ENCODE measurements around the gene DOC2A. TPM values are rescaled to one million over a fixed set of nuclear protein-coding genes. Genes with fewer than 3 reads are reported as not detected.

Gene DOC2A
- total and polyA plus RNA-seq, 10 of the 15 experiments (the other 5 are each of a cell fraction or from before 2014, with no cell fraction given): 0.06 to 0.17 (median 0.12) TPM; not detected in 6

DNA sequence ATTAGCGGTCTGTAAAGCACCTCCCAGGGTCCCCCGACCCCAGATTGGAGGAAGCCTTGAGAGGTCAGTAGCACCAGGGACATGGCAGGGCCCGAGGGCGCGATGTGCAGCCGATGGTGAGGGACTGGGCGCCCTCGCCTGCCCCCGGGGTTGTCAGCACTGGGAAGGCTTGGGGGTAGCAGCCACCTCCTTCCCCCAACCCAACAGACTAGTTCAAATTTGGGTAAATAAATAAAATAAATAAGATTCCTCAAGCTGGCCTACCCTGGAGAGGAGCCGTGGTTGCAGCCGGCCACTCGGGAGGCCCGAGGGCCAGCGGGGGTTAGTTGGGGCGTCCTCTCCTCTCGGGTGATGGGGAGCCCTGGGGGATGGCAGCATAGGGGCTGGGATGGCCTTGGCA lies 13.6 kb upstream of the DOC2A start:
- no peaks in the 10 kb centered on the region; the same call in 1 of the 2 replicates for H4K20me1 ChIP-seq (ENCODE audit: control insufficient read depth, insufficient read depth)
- no peak overlapping the region for H3K27ac ChIP-seq (ENCODE audit: control insufficient read depth, insufficient read depth)
- H2AFZ ChIP-seq (ENCODE audit: control insufficient read depth, low read depth, low read length): no peak overlapping the region
- no peak overlapping the region for H3K9ac ChIP-seq (ENCODE audit: control insufficient read depth, insufficient read depth, low read length)
- intact Hi-C loops (cut with micrococcal nuclease; ENCODE audit: unreplicated experiment) (loop anchor here (5.0 to 10.0 kb wide), 3 partner anchors 120 to 322 kb away; partner anchors contain the start of genes ASPHD1 and PAGR1), in situ Hi-C loops (cut with MboI) (loop anchor here (25.0 kb wide), 1 partner anchor 912 kb away; no protein-coding TSS in a partner anchor)
- ATAC-seq (no peak), FAIRE-seq (no peak), DNase-seq (ENCODE audit: low read depth, low spot score) (no peak)
- no peak overlapping the region for H3K4me3 ChIP-seq
- H3K27me3 ChIP-seq (replicated peaks in 1 of 2; ENCODE audit: control insufficient read depth in 2 of 2, insufficient read depth in 2 of 2, low read length in 1 of 2): peaks cover 3 to 6% of the 10 kb centered on the region in 2 experiments; a peak in 3 of 4 replicates
- H3K4me1 ChIP-seq (ENCODE audit: control insufficient read depth, insufficient read depth, low read length): 0 out of 2 replicates have a peak, but pooled peaks cover 2% of the 10 kb centered on the region
- H3K79me2 ChIP-seq (ENCODE audit: control insufficient read depth, insufficient read depth, low read length): no peaks in the 10 kb centered on the region
- 16% methylated on average over 16 of the region's 16 CpGs for WGBS (ENCODE audit: insufficient coverage, insufficient replicate concordance, low lambda C conversion rate, missing lambda C conversion rate)
- no TSS peak for BruUV-seq (replicated peaks)
- CTCF ChIA-PET: interaction anchor here (1.0 kb wide), 1 partner anchor 8 kb away, joined by 3 read pairs; no protein-coding TSS in a partner anchor
- RAD21 ChIA-PET (ENCODE audit: unreplicated experiment): no interaction called here
- POLR2A ChIA-PET: no interaction called here
- TF ChIP-seq POLR2AphosphoS5 (IDR thresholded peaks at IDR 0.05; ENCODE audit: low read length) (no peak), TARDBP (IDR thresholded peaks at IDR 0.05; ENCODE audit: borderline replicate concordance) (no peak), MEF2A (IDR thresholded peaks at IDR 0.05; ENCODE audit: insufficient read depth, low read depth, low read length) (no peak), SIX5 (IDR thresholded peaks at IDR 0.05; ENCODE audit: low read depth, low read length, severe bottlenecking) (no peak), NR2C1 (IDR thresholded peaks at IDR 0.05) (no peak), MEF2B (IDR thresholded peaks at IDR 0.05; ENCODE audit: partially characterized antibody, poor library complexity, severe bottlenecking) (no peak)
- TF ChIP-seq, protein P1, sequence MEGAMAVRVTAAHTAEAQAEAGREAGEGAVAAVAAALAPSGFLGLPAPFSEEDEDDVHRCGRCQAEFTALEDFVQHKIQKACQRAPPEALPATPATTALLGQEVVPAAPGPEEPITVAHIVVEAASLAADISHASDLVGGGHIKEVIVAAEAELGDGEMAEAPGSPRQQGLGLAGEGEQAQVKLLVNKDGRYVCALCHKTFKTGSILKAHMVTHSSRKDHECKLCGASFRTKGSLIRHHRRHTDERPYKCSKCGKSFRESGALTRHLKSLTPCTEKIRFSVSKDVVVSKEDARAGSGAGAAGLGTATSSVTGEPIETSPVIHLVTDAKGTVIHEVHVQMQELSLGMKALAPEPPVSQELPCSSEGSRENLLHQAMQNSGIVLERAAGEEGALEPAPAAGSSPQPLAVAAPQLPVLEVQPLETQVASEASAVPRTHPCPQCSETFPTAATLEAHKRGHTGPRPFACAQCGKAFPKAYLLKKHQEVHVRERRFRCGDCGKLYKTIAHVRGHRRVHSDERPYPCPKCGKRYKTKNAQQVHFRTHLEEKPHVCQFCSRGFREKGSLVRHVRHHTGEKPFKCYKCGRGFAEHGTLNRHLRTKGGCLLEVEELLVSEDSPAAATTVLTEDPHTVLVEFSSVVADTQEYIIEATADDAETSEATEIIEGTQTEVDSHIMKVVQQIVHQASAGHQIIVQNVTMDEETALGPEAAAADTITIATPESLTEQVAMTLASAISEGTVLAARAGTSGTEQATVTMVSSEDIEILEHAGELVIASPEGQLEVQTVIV (IDR thresholded peaks at IDR 0.05; ENCODE audit: borderline replicate concordance, partially characterized antibody): no peak
- TF ChIP-seq, protein P2, sequence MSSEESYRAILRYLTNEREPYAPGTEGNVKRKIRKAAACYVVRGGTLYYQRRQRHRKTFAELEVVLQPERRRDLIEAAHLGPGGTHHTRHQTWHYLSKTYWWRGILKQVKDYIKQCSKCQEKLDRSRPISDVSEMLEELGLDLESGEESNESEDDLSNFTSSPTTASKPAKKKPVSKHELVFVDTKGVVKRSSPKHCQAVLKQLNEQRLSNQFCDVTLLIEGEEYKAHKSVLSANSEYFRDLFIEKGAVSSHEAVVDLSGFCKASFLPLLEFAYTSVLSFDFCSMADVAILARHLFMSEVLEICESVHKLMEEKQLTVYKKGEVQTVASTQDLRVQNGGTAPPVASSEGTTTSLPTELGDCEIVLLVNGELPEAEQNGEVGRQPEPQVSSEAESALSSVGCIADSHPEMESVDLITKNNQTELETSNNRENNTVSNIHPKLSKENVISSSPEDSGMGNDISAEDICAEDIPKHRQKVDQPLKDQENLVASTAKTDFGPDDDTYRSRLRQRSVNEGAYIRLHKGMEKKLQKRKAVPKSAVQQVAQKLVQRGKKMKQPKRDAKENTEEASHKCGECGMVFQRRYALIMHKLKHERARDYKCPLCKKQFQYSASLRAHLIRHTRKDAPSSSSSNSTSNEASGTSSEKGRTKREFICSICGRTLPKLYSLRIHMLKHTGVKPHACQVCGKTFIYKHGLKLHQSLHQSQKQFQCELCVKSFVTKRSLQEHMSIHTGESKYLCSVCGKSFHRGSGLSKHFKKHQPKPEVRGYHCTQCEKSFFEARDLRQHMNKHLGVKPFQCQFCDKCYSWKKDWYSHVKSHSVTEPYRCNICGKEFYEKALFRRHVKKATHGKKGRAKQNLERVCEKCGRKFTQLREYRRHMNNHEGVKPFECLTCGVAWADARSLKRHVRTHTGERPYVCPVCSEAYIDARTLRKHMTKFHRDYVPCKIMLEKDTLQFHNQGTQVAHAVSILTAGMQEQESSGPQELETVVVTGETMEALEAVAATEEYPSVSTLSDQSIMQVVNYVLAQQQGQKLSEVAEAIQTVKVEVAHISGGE (CRISPR knock-in tag; IDR thresholded peaks at IDR 0.05): no peak
- TF ChIP-seq, protein P3, sequence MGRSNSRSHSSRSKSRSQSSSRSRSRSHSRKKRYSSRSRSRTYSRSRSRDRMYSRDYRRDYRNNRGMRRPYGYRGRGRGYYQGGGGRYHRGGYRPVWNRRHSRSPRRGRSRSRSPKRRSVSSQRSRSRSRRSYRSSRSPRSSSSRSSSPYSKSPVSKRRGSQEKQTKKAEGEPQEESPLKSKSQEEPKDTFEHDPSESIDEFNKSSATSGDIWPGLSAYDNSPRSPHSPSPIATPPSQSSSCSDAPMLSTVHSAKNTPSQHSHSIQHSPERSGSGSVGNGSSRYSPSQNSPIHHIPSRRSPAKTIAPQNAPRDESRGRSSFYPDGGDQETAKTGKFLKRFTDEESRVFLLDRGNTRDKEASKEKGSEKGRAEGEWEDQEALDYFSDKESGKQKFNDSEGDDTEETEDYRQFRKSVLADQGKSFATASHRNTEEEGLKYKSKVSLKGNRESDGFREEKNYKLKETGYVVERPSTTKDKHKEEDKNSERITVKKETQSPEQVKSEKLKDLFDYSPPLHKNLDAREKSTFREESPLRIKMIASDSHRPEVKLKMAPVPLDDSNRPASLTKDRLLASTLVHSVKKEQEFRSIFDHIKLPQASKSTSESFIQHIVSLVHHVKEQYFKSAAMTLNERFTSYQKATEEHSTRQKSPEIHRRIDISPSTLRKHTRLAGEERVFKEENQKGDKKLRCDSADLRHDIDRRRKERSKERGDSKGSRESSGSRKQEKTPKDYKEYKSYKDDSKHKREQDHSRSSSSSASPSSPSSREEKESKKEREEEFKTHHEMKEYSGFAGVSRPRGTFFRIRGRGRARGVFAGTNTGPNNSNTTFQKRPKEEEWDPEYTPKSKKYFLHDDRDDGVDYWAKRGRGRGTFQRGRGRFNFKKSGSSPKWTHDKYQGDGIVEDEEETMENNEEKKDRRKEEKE (IDR thresholded peaks at IDR 0.05): no peak
- H3K36me3 ChIP-seq (ENCODE audit: control insufficient read depth in 2 of 2, insufficient read depth in 2 of 2, low read length in 1 of 2): no peaks in the 10 kb centered on the region
- SMC1A ChIA-PET (ENCODE audit: uncharacterized antibody, unreplicated experiment): no interaction called here
- no peak overlapping the region for H3K4me2 ChIP-seq (ENCODE audit: control insufficient read depth, insufficient read depth)
- H3K9me3 ChIP-seq (replicated peaks; ENCODE audit: control insufficient read depth, insufficient read depth, low read length): no peaks in the 10 kb centered on the region

All from GM12878 (cell line).